H9 (cell line): Measurements from ENCODE around the gene VAV2. TPM values are rescaled to one million over a fixed set of nuclear protein-coding genes. Genes with fewer than 3 reads are reported as not detected.

Experiments
- DNase-seq: peaks from one replicate; pipeline ENCODE4 v3.0.0-alpha.2; 2017
- H2AFZ ChIP-seq: one replicate; pipeline ENCODE4 v1.6.1; 2013; ENCODE audit warnings: mild to moderate bottlenecking, low read length, control low read depth, moderate library complexity
- H2AK5ac ChIP-seq: 2 replicates; pipeline ENCODE4 v1.6.1; 2013; ENCODE audit warnings: low read length, control low read depth, mixed read lengths; ENCODE audit not compliant: insufficient read length
- H2BK120ac ChIP-seq: one replicate; pipeline ENCODE4 v1.6.1; 2013; ENCODE audit warnings: low read depth, mild to moderate bottlenecking, low read length, control low read depth, inconsistent platforms; ENCODE audit not compliant: poor library complexity, severe bottlenecking
- H2BK12ac ChIP-seq: 2 replicates; pipeline ENCODE4 v1.6.1; 2013; ENCODE audit warnings: low read length, control low read depth, mixed read lengths, low read depth; ENCODE audit not compliant: insufficient read length
- H2BK15ac ChIP-seq: 2 replicates; pipeline ENCODE4 v1.6.1; 2013; ENCODE audit warnings: low read depth, low read length, control low read depth
- H2BK20ac ChIP-seq: one replicate; pipeline ENCODE4 v1.6.1; 2013; ENCODE audit warnings: low read depth, mild to moderate bottlenecking, low read length, control low read depth, inconsistent platforms; ENCODE audit not compliant: poor library complexity, severe bottlenecking
- H2BK5ac ChIP-seq: 2 replicates; pipeline ENCODE4 v1.6.1; 2013; ENCODE audit warnings: low read length, control low read depth, mixed read lengths; ENCODE audit not compliant: insufficient read length
- H3K14ac ChIP-seq: 2 replicates; pipeline ENCODE4 v1.6.1; 2013; ENCODE audit warnings: low read length, control low read depth; ENCODE audit not compliant: insufficient read depth
- H3K18ac ChIP-seq: 2 replicates; pipeline ENCODE4 v1.6.1; 2013; ENCODE audit warnings: low read depth, mild to moderate bottlenecking, mixed read lengths, low read length, control low read depth; ENCODE audit not compliant: insufficient read length
- H3K23ac ChIP-seq: 2 replicates; pipeline ENCODE4 v1.6.1; 2013; ENCODE audit warnings: low read length, control low read depth, mixed read lengths, low read depth; ENCODE audit not compliant: insufficient read length
- H3K23me2 ChIP-seq: 2 replicates; pipeline ENCODE4 v1.6.1; 2013; ENCODE audit warnings: low read depth, mild to moderate bottlenecking, mixed read lengths, low read length, control low read depth; ENCODE audit not compliant: insufficient read length, poor library complexity, severe bottlenecking
- H3K27ac ChIP-seq: 2 replicates; pipeline ENCODE4 v1.5.1; 2013; ENCODE audit warnings: low read length, control low read depth, mixed read lengths, low read depth; ENCODE audit not compliant: insufficient read length
- H3K27me3 ChIP-seq: 2 replicates; pipeline ENCODE4 v1.6.1; 2013; ENCODE audit warnings: low read length, control low read depth, inconsistent platforms; ENCODE audit not compliant: insufficient read depth
- H3K4ac ChIP-seq: 2 replicates; pipeline ENCODE4 v1.6.1; 2013; ENCODE audit warnings: low read depth, mild to moderate bottlenecking, control low read depth, inconsistent platforms, low read length, moderate library complexity
- H3K4me1 ChIP-seq: 2 replicates; pipeline ENCODE4 v1.6.1; 2013; ENCODE audit warnings: low read length, control low read depth, inconsistent platforms; ENCODE audit not compliant: insufficient read depth
- H3K4me2 ChIP-seq: 2 replicates; pipeline ENCODE4 v1.6.1; 2013; ENCODE audit warnings: low read length, control low read depth, mixed read lengths; ENCODE audit not compliant: insufficient read length, insufficient read depth
- H3K56ac ChIP-seq: 2 replicates; pipeline ENCODE4 v1.6.1; 2013; ENCODE audit warnings: low read depth, mild to moderate bottlenecking, mixed read lengths, low read length, control low read depth; ENCODE audit not compliant: insufficient read length
- H3K79me1 ChIP-seq: 2 replicates; pipeline ENCODE4 v1.6.1; 2013; ENCODE audit warnings: low read depth, mild to moderate bottlenecking, moderate library complexity, low read length, control low read depth, inconsistent platforms; ENCODE audit not compliant: insufficient read depth, poor library complexity, severe bottlenecking
- H3K79me2 ChIP-seq: 2 replicates; pipeline ENCODE4 v1.6.1; 2013; ENCODE audit warnings: low read length, control low read depth, inconsistent platforms; ENCODE audit not compliant: insufficient read depth
- H3K9ac ChIP-seq: 2 replicates; pipeline ENCODE4 v1.6.1; 2013; ENCODE audit warnings: low read length, control low read depth, mixed read lengths; ENCODE audit not compliant: insufficient read length; ENCODE audit errors: extremely low read depth
- H3K9me3 ChIP-seq: one replicate; pipeline ENCODE4 v1.6.1; 2013; ENCODE audit warnings: low read depth, low read length, inconsistent platforms; ENCODE audit not compliant: control insufficient read depth
- H3T11ph ChIP-seq: one replicate; pipeline ENCODE4 v1.6.1; 2013; ENCODE audit warnings: mild to moderate bottlenecking, low read length, control low read depth, inconsistent platforms
- H4K20me1 ChIP-seq: one replicate; pipeline ENCODE4 v1.6.1; 2013; ENCODE audit not compliant: control insufficient read depth, insufficient read length, insufficient read depth
- H4K5ac ChIP-seq: 2 replicates; pipeline ENCODE4 v1.6.1; 2013; ENCODE audit warnings: low read depth, mild to moderate bottlenecking, mixed read lengths, low read length, control low read depth; ENCODE audit not compliant: insufficient read length
- H4K8ac ChIP-seq: replicated peaks from 2 replicates; pipeline ENCODE4 v1.6.1; 2013; ENCODE audit warnings: low read length, control low read depth, mixed read lengths, low read depth; ENCODE audit not compliant: insufficient read length
- H4K91ac ChIP-seq: 2 replicates; pipeline ENCODE4 v1.6.1; 2013; ENCODE audit warnings: low read depth, mild to moderate bottlenecking, moderate library complexity, mixed read lengths, low read length, control low read depth; ENCODE audit not compliant: insufficient read length
- H3K27ac Mint-ChIP-seq, 3 experiments: 2 replicates in 2 of 3; 3 replicates in 1 of 3; pipeline ENCODE4 v1.8.0; 2020 to 2021; ENCODE audit warnings: mixed read lengths in 3 of 3, mild to moderate bottlenecking in 1 of 3, moderate library complexity in 1 of 3
- H3K27me3 Mint-ChIP-seq: 2 replicates; pipeline ENCODE4 v1.8.0; 2021; ENCODE audit warnings: low read depth, mild to moderate bottlenecking, moderate library complexity, mixed read lengths
- H3K36me3 Mint-ChIP-seq, 3 experiments: 2 replicates in 2 of 3; 3 replicates in 1 of 3; pipeline ENCODE4 v1.8.0; 2020 to 2021; ENCODE audit warnings: low read depth in 3 of 3, mixed read lengths in 3 of 3; ENCODE audit not compliant: insufficient read depth in 1 of 3
- H3K4me1 Mint-ChIP-seq, 2 experiments: 2 replicates each; pipeline ENCODE4 v1.8.0; 2020; ENCODE audit warnings: mixed read lengths in 2 of 2
- H3K4me3 Mint-ChIP-seq, 2 experiments: 2 replicates in 1 of 2; 3 replicates in 1 of 2; pipeline ENCODE4 v1.8.0; 2020 to 2021; ENCODE audit warnings: mild to moderate bottlenecking in 2 of 2, mixed read lengths in 2 of 2, moderate library complexity in 1 of 2
- H3K9me3 Mint-ChIP-seq, 2 experiments: 2 replicates in 1 of 2; 3 replicates in 1 of 2; pipeline ENCODE4 v1.8.0; 2020; ENCODE audit warnings: mild to moderate bottlenecking in 2 of 2, mixed read lengths in 2 of 2, moderate library complexity in 1 of 2
- CTCF ChIP-seq: fragments of 200-600 bp; sonication (generic); conservative IDR thresholded peaks from 3 replicates; pipeline ENCODE4 v1.8.0; 2021; ENCODE audit warnings: antibody characterized with exemption, mild to moderate bottlenecking
- WGBS: extraction: QIAGEN DNeasy Blood & Tissue Kit; methylation state at CpG from one replicate; pipeline ENCODE4 v1.1.7; 2013; ENCODE audit warnings: missing lambda C conversion rate, low lambda C conversion rate, mixed read lengths; ENCODE audit not compliant: insufficient read length; ENCODE audit errors: extremely low coverage; 5-methylcytosine and 5-hydroxymethylcytosine counted together
- total RNA-seq: library from RNA; stranded (reverse); gene quantifications from 2 replicates; pipeline ENCODE4 v1.2.1, GENCODE V29; 2021

The VAV2 gene
- total RNA-seq, 1 experiment from 2014 or later: 58.7 TPM

- no peaks in the 10 kb centered on the region for H3K79me2 ChIP-seq
- no peak overlapping the region for H4K91ac ChIP-seq
- Mint-ChIP-seq H3K9me3 (no peaks in the 10 kb centered on the region), H3K4me1 (peaks cover 8 to 29% of the 10 kb centered on the region in 2 experiments; a peak in 3 of 4 replicates), H3K27me3 (no peaks in the 10 kb centered on the region; the same call in 1 of the 2 replicates), H3K27ac (peak overlapping the region in 1 of 3 experiments; percentile 75; a peak in 1 of 7 replicates), H3K4me3 (no peak overlapping the region), H3K36me3 (peaks cover 2 to 42% (median 6%) of the 10 kb centered on the region in 3 experiments; a peak in 5 of 7 replicates)
- no peak overlapping the region for H4K5ac ChIP-seq
- no peak overlapping the region for H3K27ac ChIP-seq
- H2AFZ ChIP-seq: no peak overlapping the region
- no peaks in the 10 kb centered on the region for H3K9me3 ChIP-seq
- no peak overlapping the region for H2BK5ac ChIP-seq
- H3K27me3 ChIP-seq: no peaks in the 10 kb centered on the region
- H3K18ac ChIP-seq: no peak overlapping the region
- no CpG with 5 or more reads among the region's 22 CpGs for WGBS
- H4K20me1 ChIP-seq: no peaks in the 10 kb centered on the region
- no peak for DNase-seq
- no peak overlapping the region for H3K4me2 ChIP-seq
- no peaks in the 10 kb centered on the region for H3K79me1 ChIP-seq
- no peak overlapping the region for H3T11ph ChIP-seq
- no peak overlapping the region for H2BK120ac ChIP-seq
- no peak overlapping the region for H3K56ac ChIP-seq
- H3K4ac ChIP-seq: no peak overlapping the region
- no peak overlapping the region for H3K9ac ChIP-seq
- H2BK12ac ChIP-seq: no peak overlapping the region
- no peak overlapping the region for H4K8ac ChIP-seq
- no peak overlapping the region for H3K14ac ChIP-seq
- H2BK20ac ChIP-seq: no peak overlapping the region
- no peak overlapping the region for H2BK15ac ChIP-seq
- no peak overlapping the region for H3K23ac ChIP-seq
- H3K23me2 ChIP-seq: no peaks in the 10 kb centered on the region
- no peak for TF ChIP-seq CTCF
- H3K4me1 ChIP-seq: no peaks in the 10 kb centered on the region
- H2AK5ac ChIP-seq: no peak overlapping the region
These were observed 194.6 kb downstream of the VAV2 start for GRCh38 chr9:133797406-133798105.
